Subcutaneous adipose tissue (tissue), 4 donors: ENCODE results near the gene HHATL. TPM values are rescaled to one million over a fixed set of nuclear protein-coding genes. Genes with fewer than 3 reads are reported as not detected.

Experiments used
- total RNA-seq, 4 donors: library from RNA; depleted of rRNA; stranded (reverse); fragments of >200 nt; gene quantifications; one replicate each; pipeline ENCODE4 v1.1.0, GENCODE V29; 2016
- TF ChIP-seq, protein P1 (sequence below): fragments of 450-650 bp; IDR thresholded peaks from one replicate; pipeline ENCODE4 v1.5.1; 2016; ENCODE audit warnings: low read depth, mild to moderate bottlenecking, control low read depth, antibody characterized with exemption, moderate library complexity

HHATL gene
- total RNA-seq: under 1 TPM in 1 of 4 donors, not detected in 3; 0.17 TPM

DNA sequence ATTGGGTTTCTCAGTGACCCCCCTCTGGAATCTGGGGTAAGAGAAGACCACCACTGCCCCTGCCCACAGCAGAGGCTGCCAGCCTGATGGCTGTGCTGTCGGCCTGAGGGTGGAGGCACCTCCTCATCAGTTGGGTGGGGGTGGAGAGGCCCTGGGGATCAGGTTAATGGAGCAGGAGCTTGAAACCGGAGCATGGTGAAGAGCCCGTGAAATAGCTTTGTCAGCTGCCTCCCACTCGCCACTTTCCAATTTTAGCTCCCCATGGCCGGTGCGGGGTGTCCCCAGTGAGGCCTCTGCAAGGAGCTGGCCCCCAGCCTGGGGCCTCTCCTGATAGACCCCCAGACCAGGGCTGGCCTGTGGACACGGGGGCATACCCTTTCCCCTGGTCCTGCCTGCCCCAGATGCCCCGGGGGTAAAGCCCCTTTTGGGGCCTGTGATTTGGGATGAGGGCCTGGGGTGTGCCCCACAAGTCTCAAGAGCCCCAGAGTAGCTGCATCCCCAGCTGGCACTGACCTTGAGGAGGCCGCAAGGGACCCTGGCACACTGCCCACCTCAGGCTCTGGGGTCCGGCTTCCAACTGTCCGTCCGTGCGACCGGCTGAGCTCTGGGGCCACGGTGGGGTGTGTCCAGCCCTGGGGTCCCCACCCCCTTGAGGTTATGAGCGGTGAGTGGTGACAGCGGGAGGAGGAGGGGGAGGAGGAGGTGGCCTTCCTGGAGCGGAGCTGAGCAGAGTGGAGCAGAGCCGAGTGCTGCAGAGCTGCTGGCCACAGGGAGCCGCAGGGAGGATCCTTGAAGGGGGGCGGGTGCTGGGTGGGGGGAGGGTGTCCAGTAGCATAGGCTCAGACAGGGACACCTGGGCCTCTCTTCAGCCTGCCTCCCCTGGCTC is at the start of gene HHATL:
TSS of gene HHATL (minus strand) at position 733 of the 886 bp plus-strand sequence. CDS start 1,972 bp downstream, outside the sequence.
- TF ChIP-seq, protein P1, sequence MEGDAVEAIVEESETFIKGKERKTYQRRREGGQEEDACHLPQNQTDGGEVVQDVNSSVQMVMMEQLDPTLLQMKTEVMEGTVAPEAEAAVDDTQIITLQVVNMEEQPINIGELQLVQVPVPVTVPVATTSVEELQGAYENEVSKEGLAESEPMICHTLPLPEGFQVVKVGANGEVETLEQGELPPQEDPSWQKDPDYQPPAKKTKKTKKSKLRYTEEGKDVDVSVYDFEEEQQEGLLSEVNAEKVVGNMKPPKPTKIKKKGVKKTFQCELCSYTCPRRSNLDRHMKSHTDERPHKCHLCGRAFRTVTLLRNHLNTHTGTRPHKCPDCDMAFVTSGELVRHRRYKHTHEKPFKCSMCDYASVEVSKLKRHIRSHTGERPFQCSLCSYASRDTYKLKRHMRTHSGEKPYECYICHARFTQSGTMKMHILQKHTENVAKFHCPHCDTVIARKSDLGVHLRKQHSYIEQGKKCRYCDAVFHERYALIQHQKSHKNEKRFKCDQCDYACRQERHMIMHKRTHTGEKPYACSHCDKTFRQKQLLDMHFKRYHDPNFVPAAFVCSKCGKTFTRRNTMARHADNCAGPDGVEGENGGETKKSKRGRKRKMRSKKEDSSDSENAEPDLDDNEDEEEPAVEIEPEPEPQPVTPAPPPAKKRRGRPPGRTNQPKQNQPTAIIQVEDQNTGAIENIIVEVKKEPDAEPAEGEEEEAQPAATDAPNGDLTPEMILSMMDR: no peak

DNA sequence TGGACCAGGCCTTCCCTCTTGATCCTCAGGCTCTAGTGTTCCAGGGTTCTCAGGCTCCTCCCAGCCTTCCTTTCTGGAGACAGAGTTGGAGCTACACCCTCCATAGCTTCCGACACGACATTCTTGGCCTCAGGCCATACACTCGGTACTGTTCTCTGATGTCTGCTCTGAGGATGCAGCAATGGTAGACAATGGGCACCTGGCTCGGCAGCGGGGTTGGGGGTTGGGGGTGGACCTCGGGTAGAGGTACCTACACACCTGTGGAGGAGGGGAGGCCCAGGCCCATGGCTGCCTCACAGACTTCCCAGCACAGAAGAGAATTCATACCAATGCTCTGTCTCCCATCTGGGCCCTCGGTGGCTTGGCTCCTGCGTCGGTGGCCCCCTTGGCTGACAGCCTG is 49.0 kb upstream of the HHATL start:
- TF ChIP-seq, protein P1: no peak

DNA sequence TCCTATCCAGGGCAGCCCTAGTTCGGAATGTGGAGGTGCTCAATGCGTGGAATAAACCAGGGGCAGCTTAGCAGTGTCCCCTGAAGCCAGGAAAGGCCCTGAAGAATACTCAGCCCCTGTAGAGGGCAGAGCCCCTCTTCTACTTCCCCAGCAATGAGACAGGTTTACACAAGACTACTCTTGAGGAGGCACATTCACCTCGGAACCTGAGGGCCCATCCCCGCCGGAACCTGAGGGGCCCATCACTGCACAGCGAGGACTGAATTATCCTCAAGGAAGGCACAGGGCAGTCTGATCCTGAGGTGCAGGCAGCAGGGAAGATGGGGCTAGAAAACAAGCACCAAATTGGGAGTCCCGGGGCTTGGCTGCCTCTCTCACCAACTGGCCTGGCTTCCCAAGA is 48.2 kb upstream of the HHATL start:
- TF ChIP-seq, protein P1: no peak

GRCh38 chr3:42749753-42750231 is 47.2 kb upstream of the HHATL start:
- TF ChIP-seq, protein P1: no peak

GRCh38 chr3:42749025-42749752 is 46.6 kb upstream of the HHATL start:
- TF ChIP-seq, protein P1: no peak

DNA sequence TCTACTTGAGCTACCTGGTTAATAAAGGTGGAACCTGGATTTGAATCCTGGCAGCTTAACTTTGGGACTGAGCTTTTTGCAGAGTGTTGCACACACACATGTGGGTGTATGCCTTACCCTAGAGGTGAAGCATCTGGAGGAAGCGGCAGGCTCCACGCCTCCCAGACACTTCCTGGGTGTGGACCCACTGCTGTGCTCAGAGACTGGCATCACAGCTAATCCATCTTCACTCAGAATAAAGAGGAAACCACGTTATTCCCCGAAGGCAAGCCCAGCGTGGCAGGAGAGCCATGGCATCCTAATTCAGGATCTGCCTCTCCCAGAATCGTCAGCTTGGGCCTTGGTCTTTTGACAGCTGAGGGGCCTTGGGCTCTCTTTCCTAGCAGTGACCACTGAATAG is 45.0 kb upstream of the HHATL start:
- TF ChIP-seq, protein P1: no peak
